Liver (tissue), 9 donors: ENCODE data around the gene FAM174A. TPM values are rescaled to one million over a fixed set of nuclear protein-coding genes. Genes with fewer than 3 reads are reported as not detected.

Experiments used
- DNase-seq: peaks from one replicate; pipeline ENCODE4 v3.0.0-alpha.2; 2017; ENCODE audit warnings: low spot score
- H3K27ac ChIP-seq, 2 donors: one replicate each; pipeline ENCODE4 v1.7.0; 2013; ENCODE audit warnings: inconsistent platforms in 2 of 2, low read length in 2 of 2, control low read depth in 1 of 2, low read depth in 1 of 2, mild to moderate bottlenecking in 1 of 2
- H3K27me3 ChIP-seq, 4 donors: one replicate each; pipeline versions ENCODE4 v1.6.1 to v1.7.0; 2013; ENCODE audit warnings: low read length in 3 of 4, inconsistent platforms in 1 of 4, mild to moderate bottlenecking in 1 of 4, moderate library complexity in 1 of 4; ENCODE audit not compliant: control insufficient read depth in 4 of 4, insufficient read depth in 4 of 4
- H3K36me3 ChIP-seq, 4 donors: one replicate each; pipeline versions ENCODE4 v1.6.1 to v1.7.0; 2013; ENCODE audit warnings: low read length in 3 of 4, mild to moderate bottlenecking in 3 of 4, low read depth in 1 of 4, moderate library complexity in 1 of 4; ENCODE audit not compliant: control insufficient read depth in 4 of 4, insufficient read depth in 3 of 4
- H3K4me1 ChIP-seq, 4 donors: one replicate each; pipeline versions ENCODE4 v1.6.1 to v1.7.0; 2013; ENCODE audit warnings: low read length in 3 of 4, mild to moderate bottlenecking in 3 of 4, moderate library complexity in 1 of 4; ENCODE audit not compliant: control insufficient read depth in 4 of 4, insufficient read depth in 4 of 4
- H3K4me3 ChIP-seq, 3 donors: one replicate each; pipeline versions ENCODE4 v1.6.1 to v1.7.0; 2013; ENCODE audit warnings: low read length in 3 of 3, control low read depth in 1 of 3, low read depth in 1 of 3, mild to moderate bottlenecking in 1 of 3
- H3K9ac ChIP-seq, 2 donors: one replicate each; pipeline ENCODE4 v1.7.0; 2013; ENCODE audit warnings: low read length in 2 of 2, mild to moderate bottlenecking in 2 of 2, moderate library complexity in 2 of 2, control low read depth in 1 of 2, low read depth in 1 of 2
- H3K9me3 ChIP-seq, 4 donors: one replicate each; pipeline versions ENCODE4 v1.6.1 to v1.7.0; 2013; ENCODE audit warnings: low read length in 3 of 4; ENCODE audit not compliant: control insufficient read depth in 4 of 4
- EGR1 ChIP-seq, 2 donors: IDR thresholded peaks; 2 replicates each; pipeline ENCODE4 v1.6.1; 2016 to 2018; ENCODE audit warnings: antibody characterized with exemption in 2 of 2, low read depth in 2 of 2
- FOXA1 ChIP-seq: IDR thresholded peaks from 2 replicates; pipeline ENCODE4 v1.6.1; 2016; ENCODE audit warnings: antibody characterized with exemption
- FOXA2 ChIP-seq: IDR thresholded peaks from 2 replicates; pipeline ENCODE4 v1.6.1; 2016; ENCODE audit warnings: antibody characterized with exemption
- GABPA ChIP-seq, 2 donors: IDR thresholded peaks in 1 of 2; conservative IDR thresholded peaks in 1 of 2; 2 replicates each; pipeline ENCODE4 v1.6.1; 2016; ENCODE audit warnings: antibody characterized with exemption in 2 of 2, mild to moderate bottlenecking in 1 of 2, moderate library complexity in 1 of 2
- HNF4A ChIP-seq, 2 donors: conservative IDR thresholded peaks; 2 replicates each; pipeline ENCODE4 v1.6.1; 2016; ENCODE audit warnings: antibody characterized with exemption in 2 of 2, mild to moderate bottlenecking in 2 of 2
- HNF4G ChIP-seq: IDR thresholded peaks from 2 replicates; pipeline ENCODE4 v1.6.1; 2016; ENCODE audit warnings: antibody characterized with exemption
- JUND ChIP-seq, 2 donors: IDR thresholded peaks; 2 replicates each; pipeline ENCODE4 v1.6.1; 2016; ENCODE audit warnings: antibody characterized with exemption in 2 of 2
- NR2F2 ChIP-seq: IDR thresholded peaks from 2 replicates; pipeline ENCODE4 v1.6.1; 2016; ENCODE audit warnings: antibody characterized with exemption
- RAD21 ChIP-seq, 2 donors: IDR thresholded peaks; 2 replicates each; pipeline ENCODE4 v1.6.1; 2016; ENCODE audit warnings: antibody characterized with exemption in 2 of 2, mild to moderate bottlenecking in 2 of 2
- REST ChIP-seq: IDR thresholded peaks from 2 replicates; pipeline ENCODE4 v1.6.1; 2016; ENCODE audit warnings: antibody characterized with exemption, mild to moderate bottlenecking
- RXRA ChIP-seq, 2 donors: IDR thresholded peaks; 2 replicates each; pipeline ENCODE4 v1.6.1; 2017 to 2018; ENCODE audit warnings: antibody characterized with exemption in 2 of 2, mild to moderate bottlenecking in 1 of 2
- SP1 ChIP-seq: IDR thresholded peaks from 2 replicates; pipeline ENCODE4 v1.6.1; 2018; ENCODE audit warnings: antibody characterized with exemption, mild to moderate bottlenecking
- TAF1 ChIP-seq: conservative IDR thresholded peaks from 2 replicates; pipeline ENCODE4 v1.6.1; 2016; ENCODE audit warnings: antibody characterized with exemption, mild to moderate bottlenecking
- YY1 ChIP-seq: IDR thresholded peaks from 2 replicates; pipeline ENCODE4 v1.6.1; 2016; ENCODE audit warnings: antibody characterized with exemption, mild to moderate bottlenecking
- ZBTB33 ChIP-seq: IDR thresholded peaks from 2 replicates; pipeline ENCODE4 v1.6.1; 2016; ENCODE audit warnings: antibody characterized with exemption
- WGBS: extraction: QIAGEN DNeasy Blood & Tissue Kit; methylation state at CpG from one replicate; pipeline ENCODE4 v1.1.7; 2013; 5-methylcytosine and 5-hydroxymethylcytosine counted together
- polyA plus RNA-seq, 2 donors: library from polyadenylated mRNA; stranded (reverse) in 1 of 2; unstranded in 1 of 2; fragments of 200-250 nt in 1 of 2; fragments of >200 nt in 1 of 2; fragmentation: Nextera tagmentation in 1 of 2; extraction: Ambion mirVana in 1 of 2; gene quantifications; one replicate each; pipeline versions ENCODE4 v1.2.1 to v1.2.3, GENCODE V29; 2013 to 2015
- total RNA-seq, 2 donors: library from RNA; depleted of rRNA; stranded (reverse); fragments of >200 nt; gene quantifications; one replicate each; pipeline ENCODE4 v1.2.3, GENCODE V29; 2014
- TF ChIP-seq, protein P1 (sequence below): IDR thresholded peaks from 2 replicates; pipeline ENCODE4 v1.6.1; 2016; ENCODE audit warnings: antibody characterized with exemption
- TF ChIP-seq, protein P2 (sequence below): IDR thresholded peaks from 2 replicates; pipeline ENCODE4 v1.6.1; 2016; ENCODE audit warnings: antibody characterized with exemption
- donor health status: healthy.
- donor health status: healthy.
- donor health status: healthy.
- donor health status: healthy.
- donor health status: healthy.

FAM174A gene
- total and polyA plus RNA-seq, 4 donors = 8.4 to 20.4 (median 15.9) TPM

DNA sequence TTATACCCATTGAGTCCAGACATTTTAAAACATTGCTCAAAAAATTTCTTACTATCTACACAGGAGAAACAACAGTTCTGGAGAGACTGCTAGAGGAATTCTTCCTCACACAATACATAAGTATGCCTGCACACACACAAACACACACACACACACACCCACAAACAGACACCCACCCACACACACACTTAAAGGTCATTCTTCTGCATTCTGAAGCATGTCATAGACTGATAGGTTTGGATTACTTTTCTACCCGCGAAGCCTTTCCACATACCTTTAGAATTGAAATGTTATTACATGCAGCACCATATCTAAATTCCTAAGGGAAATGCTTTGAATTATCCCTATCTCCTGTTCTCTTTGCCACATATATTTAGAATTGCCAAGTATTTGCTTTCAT is 80.2 kb downstream of the FAM174A start:
- 79% methylated on average over 2 of the region's 2 CpGs for WGBS

GRCh38 chr5:100616291-100616690 is 81.1 kb downstream of the FAM174A start:
- Histone ChIP-seq H3K4me3 (no peak overlapping the region), H3K9me3 (no peaks in the 10 kb centered on the region), H3K9ac (no peak overlapping the region), H3K36me3 (no peaks in the 10 kb centered on the region), H3K27ac (no peak overlapping the region), H3K4me1 (no peaks in the 10 kb centered on the region), H3K27me3 (no peaks in the 10 kb centered on the region)
- 60% methylated on average over 7 of the region's 7 CpGs for WGBS
- no peak for DNase-seq
- TF ChIP-seq TAF1 (no peak), JUND (IDR thresholded peaks at IDR 0.05) (no peak), HNF4G (no peak), SP1 (no peak), HNF4A (conservative IDR thresholded peaks at IDR 0.05) (no peak), RAD21 (IDR thresholded peaks at IDR 0.05) (no peak), YY1 (no peak), FOXA1 (no peak), RXRA (IDR thresholded peaks at IDR 0.05) (no peak), GABPA (IDR thresholded peaks at IDR 0.05 in 1 of 2, conservative IDR thresholded peaks at IDR 0.05 in 1 of 2) (no peak), NR2F2 (no peak), EGR1 (IDR thresholded peaks at IDR 0.05; ENCODE audit: low read depth in 2 of 2) (no peak)

More for the DNA sequence above, 80.2 kb downstream of the FAM174A start:
- no peak overlapping the region for H3K4me3 ChIP-seq
- no peaks in the 10 kb centered on the region for H3K36me3 ChIP-seq
- H3K9ac ChIP-seq = no peak overlapping the region
- H3K4me1 ChIP-seq = no peaks in the 10 kb centered on the region
- TF ChIP-seq EGR1 (IDR thresholded peaks at IDR 0.05; ENCODE audit: low read depth in 2 of 2) (no peak), RXRA (IDR thresholded peaks at IDR 0.05) (no peak), YY1 (no peak), NR2F2 (no peak), SP1 (no peak), FOXA2 (no peak), HNF4G (no peak), ZBTB33 (no peak), RAD21 (IDR thresholded peaks at IDR 0.05) (no peak), HNF4A (conservative IDR thresholded peaks at IDR 0.05) (no peak), JUND (IDR thresholded peaks at IDR 0.05) (no peak), REST (no peak)
- TF ChIP-seq, protein P1, sequence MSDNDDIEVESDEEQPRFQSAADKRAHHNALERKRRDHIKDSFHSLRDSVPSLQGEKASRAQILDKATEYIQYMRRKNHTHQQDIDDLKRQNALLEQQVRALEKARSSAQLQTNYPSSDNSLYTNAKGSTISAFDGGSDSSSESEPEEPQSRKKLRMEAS = no peak
- TF ChIP-seq, protein P2, sequence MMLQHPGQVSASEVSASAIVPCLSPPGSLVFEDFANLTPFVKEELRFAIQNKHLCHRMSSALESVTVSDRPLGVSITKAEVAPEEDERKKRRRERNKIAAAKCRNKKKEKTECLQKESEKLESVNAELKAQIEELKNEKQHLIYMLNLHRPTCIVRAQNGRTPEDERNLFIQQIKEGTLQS = no peak
- H3K27me3 ChIP-seq = no peaks in the 10 kb centered on the region
- H3K9me3 ChIP-seq = peaks cover 0 to 3% (median 0%) of the 10 kb centered on the region in 4 donors
- DNase-seq = no peak
- H3K27ac ChIP-seq = no peak overlapping the region
